ENCODE measurements around the gene AADACL3. TPM values are rescaled to one million over a fixed set of nuclear protein-coding genes. Genes with fewer than 3 reads are reported as not detected.

The AADACL3 gene
- total RNA-seq, 1 donor from 2014 or later, result 0.05 TPM

DNA sequence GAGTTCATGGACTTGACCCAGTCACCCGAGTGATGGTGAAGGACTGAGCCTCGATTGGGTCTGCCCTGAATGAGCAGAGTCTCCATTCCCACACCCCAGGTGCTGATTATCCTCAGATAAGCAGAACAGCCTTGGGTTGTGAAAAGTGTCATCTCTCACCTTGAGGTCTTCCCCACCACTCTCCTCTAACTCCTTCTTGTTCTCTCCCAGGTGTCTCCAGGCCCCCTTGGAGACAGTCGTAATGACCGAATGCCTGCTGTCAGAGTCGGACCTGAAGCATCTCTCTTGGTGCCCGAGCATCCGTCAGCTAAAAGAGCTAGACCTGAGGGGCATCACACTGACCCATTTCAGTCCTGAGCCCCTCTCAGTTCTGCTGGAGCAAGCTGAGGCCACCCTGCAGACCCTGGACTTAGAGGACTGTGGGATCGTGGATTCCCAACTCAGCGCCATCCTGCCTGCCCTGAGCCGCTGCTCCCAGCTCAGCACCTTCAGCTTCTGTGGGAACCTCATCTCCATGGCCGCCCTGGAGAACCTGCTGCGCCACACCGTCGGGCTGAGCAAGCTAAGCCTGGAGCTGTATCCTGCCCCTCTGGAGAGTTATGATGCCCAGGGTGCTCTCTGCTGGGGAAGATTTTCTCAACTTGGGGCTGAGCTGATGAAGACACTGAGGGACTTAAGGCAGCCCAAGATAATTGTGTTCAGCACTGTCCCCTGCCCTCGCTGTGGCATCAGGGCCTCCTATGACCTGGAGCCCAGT lies 61.1 kb downstream of the AADACL3 start:
- H3K27ac Mint-ChIP-seq (ENCODE audit: unreplicated experiment), result no peak overlapping the region
- no peak overlapping the region for H3K4me3 Mint-ChIP-seq (ENCODE audit: unreplicated experiment)
- Histone ChIP-seq H3K4me3 (ENCODE audit: insufficient read depth, low read depth, low read length) (no peak overlapping the region), H3K9ac (ENCODE audit: low read length) (no peak overlapping the region), H3K4me1 (ENCODE audit: insufficient read depth, low read length) (no peaks in the 10 kb centered on the region), H4K20me1 (ENCODE audit: insufficient read depth, low read length) (no peaks in the 10 kb centered on the region), H2AFZ (ENCODE audit: low read depth, low read length) (no peak overlapping the region), H3K79me2 (ENCODE audit: insufficient read depth, low read length) (no peaks in the 10 kb centered on the region), H3K9me3 (ENCODE audit: insufficient read depth, low read depth, low read length) (no peaks in the 10 kb centered on the region), H3K36me3 (ENCODE audit: insufficient read depth, low read length) (no peaks in the 10 kb centered on the region), H3K27me3 (ENCODE audit: insufficient read depth, low read length) (no peaks in the 10 kb centered on the region), H3K27ac (ENCODE audit: low read depth, low read length) (no peak overlapping the region), H3K4me2 (ENCODE audit: low read length) (no peak overlapping the region)
- DNase-seq (ENCODE audit: low read depth) (no peak), FAIRE-seq (no peak)
- no peaks in the 10 kb centered on the region for H3K4me1 Mint-ChIP-seq (ENCODE audit: low read depth, unreplicated experiment)
- no peak for TF ChIP-seq EZH2 (IDR thresholded peaks at IDR 0.05; ENCODE audit: insufficient read depth, low read length)
- TF ChIP-seq, protein P1, sequence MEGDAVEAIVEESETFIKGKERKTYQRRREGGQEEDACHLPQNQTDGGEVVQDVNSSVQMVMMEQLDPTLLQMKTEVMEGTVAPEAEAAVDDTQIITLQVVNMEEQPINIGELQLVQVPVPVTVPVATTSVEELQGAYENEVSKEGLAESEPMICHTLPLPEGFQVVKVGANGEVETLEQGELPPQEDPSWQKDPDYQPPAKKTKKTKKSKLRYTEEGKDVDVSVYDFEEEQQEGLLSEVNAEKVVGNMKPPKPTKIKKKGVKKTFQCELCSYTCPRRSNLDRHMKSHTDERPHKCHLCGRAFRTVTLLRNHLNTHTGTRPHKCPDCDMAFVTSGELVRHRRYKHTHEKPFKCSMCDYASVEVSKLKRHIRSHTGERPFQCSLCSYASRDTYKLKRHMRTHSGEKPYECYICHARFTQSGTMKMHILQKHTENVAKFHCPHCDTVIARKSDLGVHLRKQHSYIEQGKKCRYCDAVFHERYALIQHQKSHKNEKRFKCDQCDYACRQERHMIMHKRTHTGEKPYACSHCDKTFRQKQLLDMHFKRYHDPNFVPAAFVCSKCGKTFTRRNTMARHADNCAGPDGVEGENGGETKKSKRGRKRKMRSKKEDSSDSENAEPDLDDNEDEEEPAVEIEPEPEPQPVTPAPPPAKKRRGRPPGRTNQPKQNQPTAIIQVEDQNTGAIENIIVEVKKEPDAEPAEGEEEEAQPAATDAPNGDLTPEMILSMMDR (IDR thresholded peaks at IDR 0.05; ENCODE audit: insufficient read depth, low read depth, low read length), result no peak
- peaks cover 3% of the 10 kb centered on the region for H3K36me3 Mint-ChIP-seq (ENCODE audit: low read depth, unreplicated experiment)
- H3K27me3 Mint-ChIP-seq (ENCODE audit: low read depth, unreplicated experiment), result peaks cover 12% of the 10 kb centered on the region
- peaks cover 6% of the 10 kb centered on the region for H3K9me3 Mint-ChIP-seq (ENCODE audit: unreplicated experiment)

Other genes starting within 250 kb of the AADACL3 start
- gene DHRS3, start 97.9 kb upstream of the AADACL3 start, total RNA-seq, result 3.2 and 3.4 TPM in 2 replicates
- not detected in 2 replicates for gene AADACL4, start 72.0 kb upstream of the AADACL3 start, total RNA-seq
- gene CFAP107, start 30.1 kb downstream of the AADACL3 start, total RNA-seq, result not detected in 2 replicates
- 0.16 TPM in 1 of 2 replicates, not detected in the other for gene PRAMEF12, start 57.6 kb downstream of the AADACL3 start, total RNA-seq
- not detected in 2 replicates for gene PRAMEF1, start 75.3 kb downstream of the AADACL3 start, total RNA-seq
- not detected in 2 replicates for gene PRAMEF11, start 115.3 kb downstream of the AADACL3 start, total RNA-seq
- not detected in 2 replicates for gene HNRNPCL1, start 132.6 kb downstream of the AADACL3 start, total RNA-seq
- 0.17 TPM in 1 of 2 replicates, not detected in the other for gene PRAMEF2, start 141.0 kb downstream of the AADACL3 start, total RNA-seq
- gene PRAMEF4, start 170.1 kb downstream of the AADACL3 start, total RNA-seq, result not detected in 2 replicates
- gene PRAMEF10, start 182.2 kb downstream of the AADACL3 start, total RNA-seq, result not detected in 2 replicates
- gene PRAMEF7, start 200.5 kb downstream of the AADACL3 start, total RNA-seq, result not detected in 2 replicates
- not detected in 2 replicates for gene PRAMEF6, start 231.5 kb downstream of the AADACL3 start, total RNA-seq

Measured in astrocyte (in vitro differentiated cells and primary cell).